Activated T-helper 2 cell treated with anti-CD3 and anti-CD28 coated beads, Interferon-gamma antibody, Interleukin-2, Interleukin-4, amounts not matched to agents 10 μg/mL and 5 μg/mL and 100 μg/mL, durations not matched to agents 14 hours and 24 hours and 36 hours (primary cell): ENCODE measurements around the gene LGALS3BP. TPM values are rescaled to one million over a fixed set of nuclear protein-coding genes. Genes with fewer than 3 reads are reported as not detected.
"Not testable (repeated sequence)": the region's sequence is repeated elsewhere in the genome, so short reads cannot be mapped to it uniquely, and the experiment has no call there.

Experiments
- DNase-seq: peaks from one replicate; pipeline ENCODE4 v3.0.0; 2021; ENCODE audit warnings: low spot score
- H3K27ac Mint-ChIP-seq: one replicate; pipeline ENCODE4 v1.8.0; 2021; ENCODE audit warnings: mixed read lengths
- H3K27me3 Mint-ChIP-seq: one replicate; pipeline ENCODE4 v1.8.0; 2021; ENCODE audit warnings: low read depth, mixed read lengths
- H3K36me3 Mint-ChIP-seq: one replicate; pipeline ENCODE4 v1.8.0; 2021; ENCODE audit warnings: low read depth, mixed read lengths
- H3K4me1 Mint-ChIP-seq: one replicate; pipeline ENCODE4 v1.8.0; 2021; ENCODE audit warnings: low read depth, mixed read lengths
- H3K4me3 Mint-ChIP-seq: one replicate; pipeline ENCODE4 v1.8.0; 2021; ENCODE audit warnings: low read depth, mild to moderate bottlenecking, moderate library complexity, mixed read lengths
- H3K9me3 Mint-ChIP-seq: one replicate; pipeline ENCODE4 v1.8.0; 2021; ENCODE audit warnings: mixed read lengths
- intact Hi-C: fragments of 100-400 bp; cut with micrococcal nuclease; formaldehyde crosslinking; loops from one replicate; pipeline ENCODE4 v1.15.1; 2023
- total RNA-seq: library from RNA; stranded (reverse); gene quantifications from 2 replicates; pipeline ENCODE4 v1.2.3, GENCODE V29; 2022

The LGALS3BP gene
- total RNA-seq, 1 donor from 2014 or later: 57.5 TPM

DNA sequence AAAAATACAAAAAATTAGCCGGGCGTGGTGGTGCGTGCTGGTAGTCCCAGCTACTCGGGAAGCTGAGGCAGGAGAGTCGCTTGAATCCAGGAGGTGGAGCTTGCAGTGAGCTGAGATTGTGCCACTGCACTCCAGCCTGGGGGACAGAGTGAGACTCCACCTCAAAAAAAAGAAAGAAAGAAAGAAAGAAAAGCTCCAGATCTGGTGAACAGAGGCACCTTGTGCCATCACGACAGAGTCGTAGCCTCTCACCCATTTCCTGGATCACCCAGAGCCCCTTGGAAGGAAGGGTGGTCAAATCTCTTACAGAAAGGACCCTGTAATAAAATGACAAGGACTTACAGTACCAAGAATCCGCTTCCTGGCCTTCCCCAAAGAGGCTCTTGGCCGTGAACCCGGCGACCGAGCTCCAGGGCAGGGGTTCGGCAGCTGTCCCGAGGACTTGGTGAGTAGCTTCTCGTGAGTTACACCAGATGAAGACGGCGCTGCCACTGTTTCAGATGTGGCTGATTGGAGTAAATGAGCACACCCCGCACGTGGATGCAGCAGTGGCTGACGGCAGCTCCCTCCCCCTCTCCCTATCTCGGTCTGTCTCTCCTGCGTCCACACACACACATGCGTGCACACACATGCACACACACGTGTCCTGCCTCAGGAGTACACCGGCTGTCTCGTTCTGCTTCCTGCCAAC, 13.5 kb downstream of the LGALS3BP start:
- intact Hi-C loops: no loop called here
- H3K4me1 Mint-ChIP-seq: peaks cover 4% of the 10 kb centered on the region
- H3K4me3 Mint-ChIP-seq: no peak overlapping the region

DNA sequence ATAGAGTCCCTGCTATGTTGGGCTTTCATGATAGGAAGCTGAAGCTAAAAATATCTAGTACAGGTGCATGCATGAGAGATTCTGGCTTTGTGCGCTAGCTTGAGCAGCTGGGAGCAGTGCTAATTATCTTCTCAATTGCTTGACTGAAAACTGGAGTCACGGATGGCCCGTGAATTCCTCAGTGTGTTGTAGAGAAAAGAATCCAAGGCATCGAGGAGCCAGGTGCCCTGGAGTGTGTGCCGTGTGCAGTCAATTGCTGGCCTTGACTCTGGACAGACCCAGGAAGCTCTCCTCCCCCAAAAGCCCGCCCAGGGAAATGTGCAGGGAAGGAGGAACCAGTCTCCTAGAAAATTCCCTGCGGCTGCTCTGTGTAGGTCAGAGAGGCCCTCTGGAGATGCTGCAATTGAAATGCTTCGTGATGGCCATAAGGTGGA, 14.2 kb downstream of the LGALS3BP start:
- Mint-ChIP-seq H3K27me3 (no peaks in the 10 kb centered on the region), H3K27ac (no peak overlapping the region), H3K36me3 (peaks cover 3% of the 10 kb centered on the region), H3K9me3 (no peaks in the 10 kb centered on the region), H3K4me3 (no peak overlapping the region), H3K4me1 (no peaks in the 10 kb centered on the region)
- DNase-seq: no peak
- intact Hi-C loops: no loop called here

More for the DNA sequence above, 13.5 kb downstream of the LGALS3BP start:
- Mint-ChIP-seq H3K36me3 (peaks cover 7% of the 10 kb centered on the region), H3K27me3 (no peaks in the 10 kb centered on the region), H3K9me3 (no peaks in the 10 kb centered on the region), H3K27ac (no peak overlapping the region)
- no peak for DNase-seq

DNA sequence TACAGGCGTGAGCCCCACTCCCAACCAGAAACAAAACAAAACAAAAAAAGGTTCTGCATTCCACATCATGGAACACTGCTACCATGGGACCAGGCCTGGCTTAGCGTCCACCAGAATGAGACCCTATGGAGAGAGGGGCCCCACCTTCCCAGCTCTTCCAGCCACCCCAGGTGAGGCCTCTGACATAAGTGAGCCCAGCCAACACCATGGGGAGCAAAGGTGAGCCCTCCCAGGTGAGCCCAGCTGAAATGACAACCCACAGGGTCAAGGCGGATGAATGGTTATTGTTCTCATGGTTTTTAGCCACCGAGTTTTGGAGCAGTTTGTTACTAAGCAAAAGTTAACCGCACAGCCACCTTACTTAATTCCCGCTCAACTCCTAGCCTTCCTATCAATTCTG, 16.3 kb downstream of the LGALS3BP start:
- Mint-ChIP-seq H3K36me3 (no peaks in the 10 kb centered on the region), H3K9me3 (no peaks in the 10 kb centered on the region), H3K27me3 (no peaks in the 10 kb centered on the region), H3K4me3 (no peak overlapping the region), H3K4me1 (no peaks in the 10 kb centered on the region), H3K27ac (no peak overlapping the region)
- intact Hi-C loops: no loop called here
- no peak for DNase-seq

- H3K27ac Mint-ChIP-seq, H3K36me3 Mint-ChIP-seq, DNase-seq, H3K27me3 Mint-ChIP-seq, intact Hi-C loops, H3K4me1 Mint-ChIP-seq, H3K9me3 Mint-ChIP-seq, H3K4me3 Mint-ChIP-seq: not testable (repeated sequence)
These were observed 16.8 kb downstream of the LGALS3BP start for GRCh38 chr17:78962984-78963348.

DNA sequence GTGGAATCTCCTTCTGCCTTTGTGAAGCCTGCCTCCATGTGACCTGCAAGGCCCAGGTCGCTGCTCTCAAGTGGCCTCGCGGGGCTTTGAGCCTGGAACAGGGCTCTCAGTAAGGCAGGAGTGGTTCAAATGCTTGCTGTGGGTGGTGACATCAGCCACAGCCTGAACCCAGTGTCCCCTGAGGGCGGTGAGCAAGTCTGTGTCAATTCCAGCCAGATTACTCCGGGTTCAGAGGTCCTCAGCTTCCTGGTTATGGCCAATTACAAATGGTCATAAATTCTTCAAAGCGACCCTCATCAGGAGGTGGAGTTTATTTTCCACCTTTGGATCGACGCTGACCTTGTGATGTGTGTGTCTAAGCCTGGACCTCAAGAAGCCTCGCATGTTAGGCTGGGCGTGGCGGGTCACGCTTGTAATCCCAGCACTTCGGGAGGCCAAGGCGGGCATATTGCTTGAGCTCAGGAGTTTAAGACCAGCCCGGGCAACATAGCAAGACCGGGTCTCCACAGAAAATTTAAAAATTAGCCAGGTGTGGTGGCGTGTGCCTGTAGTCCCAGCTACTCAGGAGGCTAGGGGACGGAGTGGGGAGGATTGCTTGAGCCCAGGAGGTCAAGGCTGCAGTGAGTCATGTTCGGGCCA, 17.3 kb downstream of the LGALS3BP start:
- no peak for DNase-seq
- Mint-ChIP-seq H3K4me1 (no peaks in the 10 kb centered on the region), H3K36me3 (no peaks in the 10 kb centered on the region), H3K4me3 (no peak overlapping the region), H3K9me3 (no peaks in the 10 kb centered on the region), H3K27me3 (no peaks in the 10 kb centered on the region), H3K27ac (no peak overlapping the region)
- intact Hi-C loops: no loop called here

GRCh38 chr17:78961571-78961970, 18.2 kb downstream of the LGALS3BP start:
- no peaks in the 10 kb centered on the region for H3K36me3 Mint-ChIP-seq
- no peaks in the 10 kb centered on the region for H3K27me3 Mint-ChIP-seq
- no peaks in the 10 kb centered on the region for H3K4me1 Mint-ChIP-seq
- DNase-seq: no peak
- intact Hi-C loops: no loop called here
- no peaks in the 10 kb centered on the region for H3K9me3 Mint-ChIP-seq
- no peak overlapping the region for H3K27ac Mint-ChIP-seq
- H3K4me3 Mint-ChIP-seq: no peak overlapping the region

- Mint-ChIP-seq H3K9me3 (no peaks in the 10 kb centered on the region), H3K4me1 (no peaks in the 10 kb centered on the region), H3K27me3 (no peaks in the 10 kb centered on the region), H3K4me3 (no peak overlapping the region), H3K27ac (no peak overlapping the region), H3K36me3 (no peaks in the 10 kb centered on the region)
- intact Hi-C loops: no loop called here
- DNase-seq: no peak
These were observed 18.8 kb downstream of the LGALS3BP start for GRCh38 chr17:78960928-78961327.

- DNase-seq: no peak
- H3K27me3 Mint-ChIP-seq: no peaks in the 10 kb centered on the region
- H3K9me3 Mint-ChIP-seq: no peaks in the 10 kb centered on the region
- H3K4me1 Mint-ChIP-seq: no peaks in the 10 kb centered on the region
- intact Hi-C loops: no loop called here
- H3K36me3 Mint-ChIP-seq: no peaks in the 10 kb centered on the region
- no peak overlapping the region for H3K4me3 Mint-ChIP-seq
- no peak overlapping the region for H3K27ac Mint-ChIP-seq
These were observed 19.9 kb downstream of the LGALS3BP start for GRCh38 chr17:78959803-78960202.

GRCh38 chr17:78958641-78959127, 21.0 kb downstream of the LGALS3BP start:
- Mint-ChIP-seq H3K27me3 (no peaks in the 10 kb centered on the region), H3K4me3 (no peak overlapping the region), H3K4me1 (no peaks in the 10 kb centered on the region), H3K9me3 (no peaks in the 10 kb centered on the region), H3K27ac (no peak overlapping the region), H3K36me3 (no peaks in the 10 kb centered on the region)
- intact Hi-C loops: no loop called here
- DNase-seq: no peak

DNA sequence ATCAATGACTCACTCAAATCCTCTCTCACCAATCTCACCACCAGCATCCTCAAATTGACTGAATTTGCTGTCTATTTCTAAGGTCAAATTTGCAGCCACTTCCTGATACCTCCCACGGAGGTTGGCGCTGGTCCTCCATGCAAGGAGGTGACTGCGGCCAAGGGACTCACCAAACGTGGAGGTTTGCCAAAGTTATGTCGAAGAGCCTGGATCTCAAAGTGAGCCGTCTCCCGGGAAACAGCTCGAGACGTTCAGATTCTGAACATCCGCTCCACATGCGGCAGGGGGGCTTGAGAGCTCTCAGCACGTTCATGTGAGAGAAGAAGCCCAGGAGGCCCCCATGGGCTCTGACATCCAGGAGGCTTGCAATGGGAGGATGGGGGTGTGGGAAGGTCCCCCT, 22.6 kb downstream of the LGALS3BP start:
- Mint-ChIP-seq H3K9me3 (no peaks in the 10 kb centered on the region), H3K4me1 (no peaks in the 10 kb centered on the region), H3K36me3 (no peaks in the 10 kb centered on the region), H3K27me3 (no peaks in the 10 kb centered on the region), H3K27ac (no peak overlapping the region), H3K4me3 (no peak overlapping the region)
- DNase-seq: no peak
- intact Hi-C loops: no loop called here

- no peaks in the 10 kb centered on the region for H3K27me3 Mint-ChIP-seq
- intact Hi-C loops: no loop called here
- no peak overlapping the region for H3K27ac Mint-ChIP-seq
- peaks cover 3% of the 10 kb centered on the region for H3K9me3 Mint-ChIP-seq
- no peak for DNase-seq
- H3K4me3 Mint-ChIP-seq: no peak overlapping the region
- H3K36me3 Mint-ChIP-seq: no peaks in the 10 kb centered on the region
- H3K4me1 Mint-ChIP-seq: no peaks in the 10 kb centered on the region
These were observed 23.5 kb downstream of the LGALS3BP start for GRCh38 chr17:78956254-78956653.

DNA sequence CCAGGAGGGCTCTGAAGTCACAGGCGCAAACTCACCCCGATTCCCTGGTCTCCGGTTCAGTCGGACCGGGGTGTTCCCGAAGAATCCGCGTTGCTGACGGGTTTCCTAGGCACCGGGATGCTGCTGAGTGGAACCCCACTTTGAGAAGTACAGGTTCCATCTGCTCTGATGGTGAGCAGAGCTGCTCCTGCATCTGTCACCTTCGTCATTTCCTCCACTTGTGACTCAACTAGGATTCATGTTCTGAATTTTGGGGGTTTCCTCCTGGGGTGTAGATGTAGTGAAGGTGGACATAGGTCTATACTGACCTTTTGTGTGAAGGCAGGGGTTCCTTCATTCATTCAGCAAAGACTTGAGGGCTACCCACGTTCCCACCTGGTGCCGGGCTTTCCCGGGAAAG, 25.0 kb downstream of the LGALS3BP start:
- intact Hi-C loops: no loop called here
- Mint-ChIP-seq H3K4me3 (no peak overlapping the region), H3K36me3 (no peaks in the 10 kb centered on the region), H3K27ac (no peak overlapping the region), H3K9me3 (peaks cover 17% of the 10 kb centered on the region), H3K4me1 (no peaks in the 10 kb centered on the region), H3K27me3 (no peaks in the 10 kb centered on the region)
- DNase-seq: no peak
